Erythroblast (primary cell): ENCODE results near the gene SPATS2L.

Experiments
- DNase-seq, 2 experiments: peaks; one replicate each; lab custom pipeline; 2025; lab: John Stamatoyannopoulos, UW
- GATA1 ChIP-seq: IDR thresholded peaks from 2 replicates; pipeline ENCODE4 v1.6.1; 2011; ENCODE audit warnings: low read depth, mild to moderate bottlenecking, control low read depth, low read length, moderate library complexity
- POLR2A ChIP-seq: IDR thresholded peaks from 2 replicates; pipeline ENCODE4 v1.6.1; 2011; ENCODE audit warnings: mild to moderate bottlenecking, low read length

Gene SPATS2L

DNA sequence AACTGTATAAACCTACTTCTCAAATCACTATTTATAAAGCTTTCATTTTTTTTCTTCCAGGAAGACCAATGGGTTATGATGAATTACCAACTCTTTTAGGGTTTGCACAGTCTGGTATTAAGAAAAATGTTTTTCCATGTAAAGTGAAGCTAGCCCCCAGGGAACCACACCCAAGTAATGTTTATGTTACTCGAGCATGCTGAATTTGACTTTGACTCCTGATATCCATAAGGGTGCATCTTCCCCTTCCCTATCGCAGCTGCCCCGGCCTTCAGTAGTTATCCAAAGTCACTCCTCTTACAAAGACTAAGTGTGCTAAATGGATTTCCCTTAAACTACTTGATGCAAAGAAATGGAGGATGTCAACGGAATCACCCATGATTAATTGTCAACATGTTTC lies 181.7 kb downstream of the SPATS2L start:
- TF ChIP-seq GATA1 (no peak), POLR2A (no peak)
- DNase-seq = no peak

GRCh38 chr2:200490001-200490400 lies 183.5 kb downstream of the SPATS2L start:
- DNase-seq = no peak
- TF ChIP-seq POLR2A = no peak
- no peak for TF ChIP-seq GATA1

GRCh38 chr2:200492656-200493055 lies 186.2 kb downstream of the SPATS2L start:
- no peak for DNase-seq
- TF ChIP-seq GATA1 (no peak), POLR2A (no peak)

- no peak for DNase-seq
- no peak for TF ChIP-seq POLR2A
- TF ChIP-seq GATA1 = no peak
These were observed 187.6 kb downstream of the SPATS2L start for GRCh38 chr2:200494048-200494447.

DNA sequence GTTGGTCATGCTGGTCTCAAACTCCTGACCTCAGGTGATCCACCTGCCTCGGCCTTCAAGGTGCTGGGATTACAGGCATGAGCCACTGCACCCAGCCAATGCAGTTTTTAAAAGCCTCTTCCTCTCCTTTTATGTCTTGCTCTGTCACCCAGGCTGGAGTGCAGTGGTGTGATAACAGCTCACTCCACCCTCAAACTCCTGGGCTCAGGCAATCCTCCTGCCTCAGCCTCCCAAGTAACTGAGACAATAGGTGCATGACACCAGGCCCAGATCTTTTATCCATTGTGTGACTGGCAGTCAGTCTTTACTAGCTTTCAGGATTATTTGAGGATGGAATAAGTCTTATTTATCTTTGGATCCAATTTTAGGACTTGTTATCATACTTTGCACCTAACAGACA lies 190.2 kb downstream of the SPATS2L start:
- peak; percentile 60 to 77 for DNase-seq
- TF ChIP-seq GATA1 = no peak
- TF ChIP-seq POLR2A = no peak

DNA sequence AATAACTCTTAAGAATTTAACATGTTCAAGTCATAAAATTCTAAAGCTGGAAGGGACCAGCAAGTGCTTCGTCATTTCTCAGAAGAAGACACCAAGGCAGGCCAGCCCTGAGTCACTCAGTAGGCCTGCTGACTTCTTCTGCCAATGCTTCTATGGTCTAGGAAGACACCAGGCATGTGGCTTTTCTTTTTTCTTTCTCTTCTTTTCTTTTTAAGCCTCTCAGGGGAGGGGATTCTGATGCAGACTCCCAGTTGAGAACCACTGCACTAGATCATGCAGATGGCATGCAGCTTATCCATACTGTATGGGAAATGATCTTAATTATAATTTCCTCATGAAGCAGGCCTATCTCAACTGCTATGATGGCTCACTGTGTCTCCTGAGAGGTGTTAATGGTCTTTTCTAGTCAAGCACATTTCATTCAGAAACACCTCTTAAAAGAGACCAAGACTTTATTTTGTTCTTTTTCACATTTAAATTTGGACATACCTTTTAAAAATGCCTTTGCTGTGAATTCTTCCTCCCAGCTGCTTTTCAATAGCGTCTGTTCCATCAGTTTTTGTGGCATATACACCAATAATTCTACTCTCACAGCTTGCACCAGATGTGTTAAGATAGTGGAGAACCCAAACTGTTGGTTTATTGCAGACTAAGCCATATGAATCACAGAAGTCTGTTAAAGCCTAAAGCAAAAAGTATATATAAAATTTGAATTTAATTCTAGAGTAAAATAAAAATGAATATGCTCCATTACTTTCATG lies 192.1 kb downstream of the SPATS2L start:
- DNase-seq = no peak
- TF ChIP-seq POLR2A (no peak), GATA1 (no peak)

- DNase-seq = no peak
- no peak for TF ChIP-seq GATA1
- no peak for TF ChIP-seq POLR2A
These were observed 195.7 kb downstream of the SPATS2L start for GRCh38 chr2:200502196-200502595.

DNA sequence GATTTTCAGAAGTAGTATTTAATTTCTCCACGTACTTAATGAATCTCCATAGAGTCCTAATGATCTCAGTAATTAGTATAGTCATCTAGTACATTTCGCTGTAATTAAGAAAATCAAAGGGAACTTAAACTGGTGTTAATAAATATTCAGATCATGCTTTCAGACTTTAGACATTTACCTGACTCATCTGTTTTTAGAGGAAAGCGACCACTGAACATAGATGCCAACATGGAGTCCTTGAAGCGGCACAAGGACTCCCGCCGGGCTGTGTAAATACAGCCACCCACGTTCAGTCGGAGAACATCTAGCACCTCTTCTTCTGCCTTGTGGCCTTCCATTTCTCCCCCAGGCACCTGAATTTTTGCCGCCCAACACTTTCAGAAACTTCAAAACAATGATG lies 200.2 kb downstream of the SPATS2L start:
- DNase-seq = no peak
- TF ChIP-seq GATA1 (no peak), POLR2A (no peak)

DNA sequence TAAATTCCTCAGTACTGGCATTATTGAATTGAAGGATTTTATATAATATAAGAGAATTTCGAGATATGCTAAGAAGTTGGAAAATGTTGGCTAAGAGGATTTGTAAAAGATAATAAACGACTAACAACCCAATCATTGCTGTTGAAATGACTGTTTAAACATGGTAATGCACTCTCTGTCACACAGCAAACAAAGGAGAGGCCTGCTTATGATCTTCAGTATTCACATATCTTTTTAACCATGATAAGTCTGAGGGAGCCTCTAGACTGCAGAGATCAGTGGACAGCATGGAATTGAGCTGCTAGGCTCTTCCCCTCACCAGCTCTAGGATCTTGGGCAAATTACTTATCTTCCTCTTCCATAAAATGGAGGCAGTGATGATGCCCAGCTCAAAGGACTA lies 200.7 kb downstream of the SPATS2L start:
- TF ChIP-seq GATA1 (no peak), POLR2A (no peak)
- no peak for DNase-seq

DNA sequence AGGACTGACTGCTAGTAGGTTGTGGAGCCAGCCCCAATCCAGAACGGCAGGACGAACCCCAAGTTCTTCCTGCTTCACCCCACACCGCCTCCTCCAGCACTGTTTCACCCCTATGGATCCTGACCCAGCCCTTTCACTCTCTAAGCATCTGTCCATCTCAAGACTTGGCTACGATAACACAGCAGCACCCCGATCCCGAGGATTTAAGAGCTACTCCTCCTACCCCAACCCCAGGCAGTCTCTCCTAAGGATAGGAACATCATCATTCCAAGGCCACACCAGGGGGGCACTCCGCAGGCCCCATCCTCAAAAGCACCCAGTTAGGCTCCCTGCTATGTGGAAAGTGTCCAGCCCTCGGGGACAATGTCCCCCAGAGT lies 202.7 kb downstream of the SPATS2L start:
- TF ChIP-seq POLR2A (no peak), GATA1 (no peak)
- DNase-seq = peak; percentile 35 to 59

DNA sequence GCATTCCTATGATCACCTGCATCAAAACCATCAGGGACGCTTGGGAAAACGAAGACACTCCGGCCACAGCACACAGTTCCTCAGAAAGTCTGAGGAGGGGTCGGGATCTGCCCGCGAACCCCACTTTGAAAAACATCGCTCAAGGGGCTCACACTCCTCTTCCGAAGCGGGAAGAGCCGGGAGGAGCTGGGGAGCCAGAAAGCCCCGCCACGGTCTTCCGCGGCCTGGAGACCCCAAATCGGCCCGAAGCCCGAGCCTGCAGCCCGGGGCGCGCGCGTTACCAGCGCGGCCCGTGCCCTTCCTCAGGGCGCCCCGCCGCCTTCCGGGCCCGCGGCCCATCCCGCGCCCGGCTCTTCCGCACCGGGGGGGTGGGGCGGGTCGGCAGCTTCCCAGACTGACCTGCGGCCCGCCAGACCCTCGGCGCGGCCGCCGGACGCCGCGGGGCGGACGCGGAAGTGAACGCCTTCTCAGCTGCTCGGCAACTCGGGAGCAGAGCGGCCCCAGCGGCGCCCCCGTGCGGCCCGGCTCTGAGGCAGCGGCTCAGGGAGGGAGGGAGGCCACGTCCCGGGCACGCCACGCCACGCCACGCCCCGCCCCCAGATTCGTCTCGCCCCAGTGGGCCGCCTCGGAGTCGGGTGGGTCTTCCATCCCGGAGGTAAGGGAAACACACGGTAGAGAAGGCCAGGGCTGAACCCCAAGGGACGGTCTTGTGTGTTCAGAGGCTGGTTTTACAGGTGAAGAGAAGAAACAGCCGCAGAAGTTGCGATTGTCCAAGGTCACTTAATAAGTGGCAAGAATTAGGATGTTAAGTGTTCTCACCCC lies 203.3 kb downstream of the SPATS2L start, which contains the start of gene KCTD18:
Gene KCTD18 (minus strand): TSS at position 457 of the 822 bp plus-strand sequence. CDS start 3,052 bp downstream, outside the sequence.
- DNase-seq = peak; percentile 90 to 93
- peak; percentile 72 for TF ChIP-seq POLR2A
- TF ChIP-seq GATA1 = no peak

- no peak for DNase-seq
- no peak for TF ChIP-seq GATA1
- TF ChIP-seq POLR2A = no peak
These were observed 208.7 kb downstream of the SPATS2L start for GRCh38 chr2:200515155-200515554.

DNA sequence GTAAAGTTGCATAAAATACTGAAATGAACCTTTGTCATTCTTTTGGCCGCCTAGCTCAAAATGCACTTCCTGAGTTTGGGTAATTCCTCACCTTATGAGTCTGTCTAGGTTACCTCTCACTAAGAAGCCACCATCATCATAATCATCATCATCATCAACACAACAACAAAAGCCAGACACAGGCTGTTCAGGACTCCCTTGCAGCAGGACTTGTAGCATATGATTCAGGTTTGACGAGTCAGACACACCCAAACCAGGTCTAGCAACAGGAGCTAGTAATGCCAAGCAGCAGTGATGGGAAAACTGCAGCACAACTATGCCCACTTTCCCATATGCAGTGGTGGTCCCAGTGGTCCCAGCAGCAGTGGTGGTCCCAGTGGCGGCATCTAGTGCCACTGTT lies 216.7 kb downstream of the SPATS2L start:
- DNase-seq = no peak
- TF ChIP-seq GATA1 = no peak

DNA sequence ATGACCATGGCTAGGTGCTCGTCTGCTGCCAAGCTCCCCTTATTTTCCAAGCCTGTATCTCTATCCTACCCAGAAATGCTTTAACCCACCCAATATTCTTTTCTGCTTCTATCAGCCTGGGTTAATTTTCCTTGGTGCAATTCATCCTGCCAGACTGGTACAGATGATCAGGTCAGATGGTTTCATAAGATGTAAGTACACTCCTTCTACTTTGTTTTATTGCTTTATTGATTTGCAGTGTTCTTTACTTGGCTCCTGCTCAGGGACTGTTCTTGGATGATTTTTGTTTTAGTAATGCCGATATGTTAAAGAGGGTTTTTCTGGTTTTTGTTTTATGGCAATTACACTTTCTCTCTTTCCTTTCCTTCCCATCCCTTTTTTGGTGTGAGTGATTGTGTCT lies 217.1 kb downstream of the SPATS2L start:
- TF ChIP-seq POLR2A (no peak), GATA1 (no peak)
- no peak for DNase-seq
